Measurements from ENCODE around the gene POP4. TPM values are rescaled to one million over a fixed set of nuclear protein-coding genes. Genes with fewer than 3 reads are reported as not detected.

Gene POP4
- total RNA-seq, 1 donor, result 81.6 TPM

DNA sequence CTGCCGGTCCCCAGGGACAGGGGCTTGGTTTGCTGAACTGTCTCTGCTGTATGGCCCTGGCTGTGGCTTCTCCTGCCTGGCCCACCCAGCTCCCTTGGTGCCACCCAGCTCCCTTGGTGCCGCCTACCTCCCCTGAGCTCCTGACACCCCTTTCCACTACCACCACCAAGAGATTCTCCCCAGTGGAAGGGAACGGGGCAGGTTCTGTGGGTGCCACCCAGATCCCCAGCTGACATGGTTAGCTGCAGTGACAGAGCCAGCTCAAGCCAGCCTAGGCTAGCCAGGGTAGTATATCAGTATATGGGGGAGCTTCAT is 28.5 kb upstream of the POP4 start:
- DNase-seq (ENCODE audit: low read depth), result no peak
- H3K4me3 ChIP-seq (ENCODE audit: low read depth, low read length), result no peak overlapping the region
- TF ChIP-seq, protein P1, sequence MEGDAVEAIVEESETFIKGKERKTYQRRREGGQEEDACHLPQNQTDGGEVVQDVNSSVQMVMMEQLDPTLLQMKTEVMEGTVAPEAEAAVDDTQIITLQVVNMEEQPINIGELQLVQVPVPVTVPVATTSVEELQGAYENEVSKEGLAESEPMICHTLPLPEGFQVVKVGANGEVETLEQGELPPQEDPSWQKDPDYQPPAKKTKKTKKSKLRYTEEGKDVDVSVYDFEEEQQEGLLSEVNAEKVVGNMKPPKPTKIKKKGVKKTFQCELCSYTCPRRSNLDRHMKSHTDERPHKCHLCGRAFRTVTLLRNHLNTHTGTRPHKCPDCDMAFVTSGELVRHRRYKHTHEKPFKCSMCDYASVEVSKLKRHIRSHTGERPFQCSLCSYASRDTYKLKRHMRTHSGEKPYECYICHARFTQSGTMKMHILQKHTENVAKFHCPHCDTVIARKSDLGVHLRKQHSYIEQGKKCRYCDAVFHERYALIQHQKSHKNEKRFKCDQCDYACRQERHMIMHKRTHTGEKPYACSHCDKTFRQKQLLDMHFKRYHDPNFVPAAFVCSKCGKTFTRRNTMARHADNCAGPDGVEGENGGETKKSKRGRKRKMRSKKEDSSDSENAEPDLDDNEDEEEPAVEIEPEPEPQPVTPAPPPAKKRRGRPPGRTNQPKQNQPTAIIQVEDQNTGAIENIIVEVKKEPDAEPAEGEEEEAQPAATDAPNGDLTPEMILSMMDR (IDR thresholded peaks at IDR 0.05; ENCODE audit: insufficient read depth, low read depth, low read length), result no peak

DNA sequence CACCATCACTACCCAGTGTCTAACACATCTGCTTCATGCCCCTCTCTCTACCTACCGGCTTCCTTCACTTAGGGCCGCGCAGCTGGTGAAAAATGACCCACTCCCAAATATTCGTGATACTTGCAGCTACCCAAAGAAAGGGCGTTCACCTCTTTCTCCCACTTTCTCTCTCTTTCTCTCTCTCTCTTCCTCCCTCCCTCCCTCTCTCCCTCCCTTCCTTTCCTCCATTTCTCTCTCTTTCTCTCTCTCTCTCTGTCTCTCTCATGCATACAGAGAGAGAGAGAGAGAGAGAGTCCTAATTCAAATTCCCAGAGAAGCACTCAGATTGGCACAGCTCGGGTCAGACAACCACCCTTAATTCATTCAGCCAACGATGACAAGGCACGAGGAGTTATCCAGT is 27.7 kb upstream of the POP4 start:
- TF ChIP-seq, protein P1 (IDR thresholded peaks at IDR 0.05; ENCODE audit: insufficient read depth, low read depth, low read length), result no peak
- DNase-seq (ENCODE audit: low read depth), result no peak
- no peak overlapping the region for H3K4me3 ChIP-seq (ENCODE audit: low read depth, low read length)

DNA sequence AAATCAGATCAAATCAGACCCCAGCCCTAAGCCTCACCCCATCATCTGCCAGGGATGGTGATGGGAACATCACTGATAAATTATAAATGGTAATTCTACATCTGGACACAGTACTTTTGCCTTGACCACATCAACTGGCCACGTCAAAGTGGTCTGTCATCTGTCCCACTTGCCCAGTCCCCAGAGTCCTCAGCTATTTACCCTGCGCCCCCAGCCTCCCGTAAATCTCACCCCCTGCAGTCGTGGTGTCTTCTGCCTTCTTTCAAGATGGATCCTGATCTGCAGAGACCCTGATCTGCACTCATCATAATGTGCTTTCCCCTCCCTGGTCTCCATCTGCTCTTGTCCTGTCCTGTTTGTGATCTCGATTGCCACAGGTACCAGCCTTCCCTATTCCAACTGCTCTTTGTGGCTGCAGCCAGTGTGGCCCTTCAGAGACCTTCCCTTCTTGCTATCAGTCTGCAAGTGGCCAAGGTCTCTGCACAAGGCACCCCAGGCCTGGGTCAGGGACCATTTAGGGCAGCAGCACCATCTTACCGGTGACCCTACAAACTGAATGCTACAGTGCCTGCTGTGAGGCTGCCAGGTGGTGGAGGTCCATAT is 26.7 kb upstream of the POP4 start:
- no peak for DNase-seq (ENCODE audit: low read depth)
- TF ChIP-seq, protein P1 (IDR thresholded peaks at IDR 0.05; ENCODE audit: insufficient read depth, low read depth, low read length), result no peak
- no peak overlapping the region for H3K4me3 ChIP-seq (ENCODE audit: low read depth, low read length)

DNA sequence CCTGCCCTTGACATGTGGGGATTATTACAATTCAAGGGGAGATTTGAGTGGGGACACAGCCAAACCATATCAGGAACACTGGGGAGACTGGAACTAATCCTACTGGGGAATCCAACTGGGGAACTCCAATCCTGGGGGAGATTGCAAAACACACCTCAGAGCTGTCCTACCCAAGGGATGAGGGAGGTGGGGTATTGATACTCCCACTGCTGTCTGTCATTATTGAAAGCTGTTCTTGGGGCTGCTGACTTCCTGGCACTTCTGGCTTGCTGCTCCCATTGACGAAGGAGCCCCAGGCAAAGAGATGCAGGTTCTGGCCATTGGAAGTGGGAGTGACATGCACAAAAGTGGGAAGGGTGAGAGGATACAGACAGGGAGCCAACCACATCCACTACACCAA is 24.7 kb upstream of the POP4 start:
- TF ChIP-seq, protein P1 (IDR thresholded peaks at IDR 0.05; ENCODE audit: insufficient read depth, low read depth, low read length), result no peak
- no peak for DNase-seq (ENCODE audit: low read depth)
- H3K4me3 ChIP-seq (ENCODE audit: low read depth, low read length), result no peak overlapping the region

DNA sequence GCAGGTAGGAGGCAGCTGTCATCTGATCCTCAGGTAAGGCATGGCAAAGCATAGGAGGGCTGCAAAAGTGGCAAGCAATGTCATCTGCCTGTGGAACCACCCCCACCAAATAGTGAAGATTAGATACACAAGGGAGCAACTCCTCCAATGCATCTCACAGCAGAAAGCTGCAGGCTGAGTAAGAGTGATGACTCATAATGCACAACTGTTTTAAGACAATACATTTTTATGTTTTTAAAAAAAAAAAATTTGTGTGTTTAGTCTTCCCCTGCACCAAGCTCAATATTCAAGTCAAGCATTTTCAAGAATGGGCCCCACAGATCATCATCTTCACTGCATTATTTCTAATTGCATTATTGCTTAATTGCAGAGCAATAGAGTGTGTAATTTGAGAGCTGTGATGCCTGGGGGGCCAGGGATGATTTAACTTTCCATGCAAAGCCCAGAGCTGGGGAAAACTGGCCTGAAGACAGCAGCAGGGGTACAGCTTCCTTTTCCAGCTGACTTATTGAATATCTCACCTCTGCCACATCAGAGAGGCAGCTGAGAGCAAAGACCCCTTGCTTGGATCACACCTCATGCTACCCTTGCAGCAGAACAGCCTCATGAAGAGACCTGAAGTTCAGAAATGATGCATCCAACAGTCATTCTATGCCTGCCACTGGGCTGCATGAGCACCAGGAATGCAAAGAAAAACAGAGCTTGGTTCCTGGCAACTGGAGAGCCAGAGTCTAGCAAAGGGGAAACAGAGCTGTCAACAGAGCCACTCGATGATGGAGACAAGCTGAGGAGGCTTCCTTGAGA is 22.7 kb upstream of the POP4 start:
- no peak for DNase-seq (ENCODE audit: low read depth)
- TF ChIP-seq, protein P1 (IDR thresholded peaks at IDR 0.05; ENCODE audit: insufficient read depth, low read depth, low read length), result no peak
- H3K4me3 ChIP-seq (ENCODE audit: low read depth, low read length), result no peak overlapping the region

DNA sequence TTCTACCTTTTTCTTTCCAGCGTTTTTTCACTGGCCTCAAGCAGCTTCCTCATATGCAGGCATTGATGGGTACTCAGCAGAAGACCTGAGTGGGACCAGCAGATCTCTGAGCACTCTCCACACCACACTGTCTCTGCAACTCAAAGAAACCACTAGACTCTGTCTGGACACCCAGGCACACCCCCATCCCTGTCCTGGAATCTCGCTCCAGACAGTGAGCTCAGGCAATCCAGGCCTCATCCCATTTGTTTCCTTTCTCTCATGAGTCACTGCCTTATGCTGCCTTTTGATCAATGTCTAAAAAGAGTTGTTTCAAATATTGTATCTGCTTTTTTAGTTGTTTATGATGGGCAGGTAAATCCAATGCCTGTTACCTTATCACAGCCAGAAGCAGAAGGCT is 19.7 kb upstream of the POP4 start:
- no peak for DNase-seq (ENCODE audit: low read depth)
- TF ChIP-seq, protein P1 (IDR thresholded peaks at IDR 0.05; ENCODE audit: insufficient read depth, low read depth, low read length), result no peak
- H3K4me3 ChIP-seq (ENCODE audit: low read depth, low read length), result no peak overlapping the region
